Measurements from ENCODE around the gene KCTD18.
A peak's percentile ranks its signal among the peaks of the same experiment; 100 is the strongest.

DNA sequence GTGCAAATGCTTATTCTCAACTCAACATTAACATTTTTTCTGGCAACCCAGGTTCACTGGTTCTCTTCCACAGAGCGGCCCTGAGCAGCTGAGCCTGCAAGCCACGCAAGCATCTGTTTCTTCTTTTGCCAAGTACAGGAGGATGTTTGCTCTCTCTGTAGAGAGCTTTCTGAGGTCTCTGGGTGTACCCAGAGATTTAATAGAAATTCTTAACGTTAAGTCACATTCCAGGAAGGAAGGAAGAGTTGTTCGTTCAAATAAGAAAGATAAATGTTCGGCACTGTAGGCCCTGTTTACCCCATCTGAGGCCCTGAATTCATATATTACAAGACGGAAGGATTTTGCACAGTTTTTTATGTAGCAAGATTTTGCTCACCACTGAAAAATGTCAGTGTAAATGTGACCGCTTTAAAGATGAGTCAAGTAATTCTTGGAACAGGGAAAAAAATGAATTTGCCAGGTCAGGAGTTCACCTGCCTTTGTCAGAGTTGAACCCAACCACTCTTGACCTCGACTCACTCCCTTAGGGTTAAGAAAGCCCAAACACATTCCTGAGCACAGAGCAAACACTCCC, 30.1 kb downstream of the KCTD18 start:
- TF ChIP-seq, protein P1, sequence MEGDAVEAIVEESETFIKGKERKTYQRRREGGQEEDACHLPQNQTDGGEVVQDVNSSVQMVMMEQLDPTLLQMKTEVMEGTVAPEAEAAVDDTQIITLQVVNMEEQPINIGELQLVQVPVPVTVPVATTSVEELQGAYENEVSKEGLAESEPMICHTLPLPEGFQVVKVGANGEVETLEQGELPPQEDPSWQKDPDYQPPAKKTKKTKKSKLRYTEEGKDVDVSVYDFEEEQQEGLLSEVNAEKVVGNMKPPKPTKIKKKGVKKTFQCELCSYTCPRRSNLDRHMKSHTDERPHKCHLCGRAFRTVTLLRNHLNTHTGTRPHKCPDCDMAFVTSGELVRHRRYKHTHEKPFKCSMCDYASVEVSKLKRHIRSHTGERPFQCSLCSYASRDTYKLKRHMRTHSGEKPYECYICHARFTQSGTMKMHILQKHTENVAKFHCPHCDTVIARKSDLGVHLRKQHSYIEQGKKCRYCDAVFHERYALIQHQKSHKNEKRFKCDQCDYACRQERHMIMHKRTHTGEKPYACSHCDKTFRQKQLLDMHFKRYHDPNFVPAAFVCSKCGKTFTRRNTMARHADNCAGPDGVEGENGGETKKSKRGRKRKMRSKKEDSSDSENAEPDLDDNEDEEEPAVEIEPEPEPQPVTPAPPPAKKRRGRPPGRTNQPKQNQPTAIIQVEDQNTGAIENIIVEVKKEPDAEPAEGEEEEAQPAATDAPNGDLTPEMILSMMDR (IDR thresholded peaks at IDR 0.05; ENCODE audit: low read depth, low read length, missing input control), result no peak
- TF ChIP-seq YY1 (IDR thresholded peaks at IDR 0.05) (no peak), TAF1 (conservative IDR thresholded peaks at IDR 0.05) (no peak), NR2F2 (IDR thresholded peaks at IDR 0.05) (peak; percentile 18), FOXA1 (IDR thresholded peaks at IDR 0.05) (no peak), RAD21 (IDR thresholded peaks at IDR 0.05) (no peak), GABPA (IDR thresholded peaks at IDR 0.05 in 1 of 2, conservative IDR thresholded peaks at IDR 0.05 in 1 of 2) (no peak)
